A549 (cell line): ENCODE results near the gene GTPBP6.

ENCODE experiments used
- ZSCAN20 ChIP-seq: fragments of 250-450 bp; sonication (Bioruptor Pico); IDR thresholded peaks from 2 replicates; pipeline ENCODE4 v1.8.0; 2022; ENCODE audit warnings: mild to moderate bottlenecking, moderate library complexity
- TF ChIP-seq, protein P1 (sequence below): fragments of >200 bp; sonication (Bioruptor Twin); formaldehyde crosslinking; IDR thresholded peaks from 3 replicates; pipeline ENCODE4 v1.5.1; 2016
- TF ChIP-seq, protein P2 (sequence below): IDR thresholded peaks from 2 replicates; pipeline ENCODE4 v1.6.1; 2012

DNA sequence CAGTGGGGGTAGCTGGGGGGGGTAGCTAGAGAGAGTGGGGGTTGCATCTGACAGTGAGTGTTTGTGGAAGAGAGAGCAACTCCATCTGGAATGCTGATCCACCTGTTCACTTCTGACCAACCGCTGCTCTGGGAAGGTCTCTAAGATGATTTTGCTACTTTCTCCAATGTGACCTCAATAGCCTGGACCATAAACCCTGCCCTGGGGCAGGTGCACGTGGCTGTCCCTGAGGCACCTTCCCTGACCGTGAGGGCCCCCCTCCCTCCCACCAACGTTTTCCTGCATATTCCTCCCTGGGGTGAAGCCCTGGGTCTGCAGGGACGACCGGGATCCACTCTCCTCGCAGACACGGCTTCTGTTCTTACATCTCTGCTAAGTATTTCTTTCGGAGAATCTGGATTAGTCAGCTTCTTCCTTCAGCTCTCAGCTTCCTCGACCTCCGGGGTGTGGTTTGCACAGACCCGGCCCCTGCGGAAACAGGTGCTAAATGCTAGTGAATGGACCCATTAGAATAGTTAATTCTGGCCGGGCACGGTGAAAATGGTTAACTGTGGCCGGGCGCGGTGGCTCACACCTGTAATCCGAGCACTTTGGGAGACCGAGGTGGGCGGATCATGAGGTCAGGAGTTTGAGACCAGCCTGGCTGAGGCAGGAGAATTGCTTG is 58.8 kb downstream of the GTPBP6 start:
- no peak for TF ChIP-seq ZSCAN20 (CRISPR knock-in tag)
- TF ChIP-seq, protein P1, sequence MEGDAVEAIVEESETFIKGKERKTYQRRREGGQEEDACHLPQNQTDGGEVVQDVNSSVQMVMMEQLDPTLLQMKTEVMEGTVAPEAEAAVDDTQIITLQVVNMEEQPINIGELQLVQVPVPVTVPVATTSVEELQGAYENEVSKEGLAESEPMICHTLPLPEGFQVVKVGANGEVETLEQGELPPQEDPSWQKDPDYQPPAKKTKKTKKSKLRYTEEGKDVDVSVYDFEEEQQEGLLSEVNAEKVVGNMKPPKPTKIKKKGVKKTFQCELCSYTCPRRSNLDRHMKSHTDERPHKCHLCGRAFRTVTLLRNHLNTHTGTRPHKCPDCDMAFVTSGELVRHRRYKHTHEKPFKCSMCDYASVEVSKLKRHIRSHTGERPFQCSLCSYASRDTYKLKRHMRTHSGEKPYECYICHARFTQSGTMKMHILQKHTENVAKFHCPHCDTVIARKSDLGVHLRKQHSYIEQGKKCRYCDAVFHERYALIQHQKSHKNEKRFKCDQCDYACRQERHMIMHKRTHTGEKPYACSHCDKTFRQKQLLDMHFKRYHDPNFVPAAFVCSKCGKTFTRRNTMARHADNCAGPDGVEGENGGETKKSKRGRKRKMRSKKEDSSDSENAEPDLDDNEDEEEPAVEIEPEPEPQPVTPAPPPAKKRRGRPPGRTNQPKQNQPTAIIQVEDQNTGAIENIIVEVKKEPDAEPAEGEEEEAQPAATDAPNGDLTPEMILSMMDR, result no peak
- TF ChIP-seq, protein P2, sequence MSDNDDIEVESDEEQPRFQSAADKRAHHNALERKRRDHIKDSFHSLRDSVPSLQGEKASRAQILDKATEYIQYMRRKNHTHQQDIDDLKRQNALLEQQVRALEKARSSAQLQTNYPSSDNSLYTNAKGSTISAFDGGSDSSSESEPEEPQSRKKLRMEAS, result no peak
